Esophagus squamous epithelium (tissue), 4 donors: ENCODE data around the gene IRF9.
"Not testable (repeated sequence)": the region's sequence is repeated elsewhere in the genome, so short reads cannot be mapped to it uniquely, and the experiment has no call there.

Experiments used
- CTCF ChIP-seq, 6 experiments: fragments of 450-650 bp in 4 of 6; fragments of 200-600 bp in 2 of 6; sonication (generic) in 2 of 6; IDR thresholded peaks; one replicate each; pipeline ENCODE4 v1.5.1; 2016 to 2019; ENCODE audit warnings: antibody characterized with exemption in 6 of 6, mild to moderate bottlenecking in 4 of 6, moderate library complexity in 4 of 6
- POLR2A ChIP-seq, 4 donors: fragments of 450-650 bp; IDR thresholded peaks; one replicate each; pipeline ENCODE4 v1.6.1; 2017; ENCODE audit warnings: antibody characterized with exemption in 4 of 4, mild to moderate bottlenecking in 4 of 4, moderate library complexity in 3 of 4

GRCh38 chr14:24202538-24202937 lies 41.5 kb downstream of the IRF9 start:
- TF ChIP-seq CTCF, POLR2A (IDR thresholded peaks at IDR 0.05): not testable (repeated sequence)
